DOHH2 (cell line): Measurements from ENCODE around the gene SLC39A12.

Source experiments
- H3F3A ChIP-seq: fragments of 200-600 bp; sonication (generic), shearing (Covaris generic); 2 replicates; pipeline ENCODE4 v1.6.0; 2016; ENCODE audit warnings: antibody characterized with exemption, mild to moderate bottlenecking; ENCODE audit not compliant: control insufficient read depth, insufficient read depth
- H3K27ac ChIP-seq: fragments of 200-600 bp; sonication (generic); 2 replicates; pipeline ENCODE4 v1.5.1; 2014; ENCODE audit warnings: low read depth, mild to moderate bottlenecking, low read length, moderate library complexity
- H3K27me3 ChIP-seq: fragments of 200-600 bp; sonication (generic); 2 replicates; pipeline ENCODE4 v1.6.1; 2014; ENCODE audit warnings: mild to moderate bottlenecking, low read length, mixed read lengths; ENCODE audit not compliant: control insufficient read depth
- H3K36me3 ChIP-seq: fragments of 200-600 bp; sonication (generic); 2 replicates; pipeline ENCODE4 v1.6.1; 2014; ENCODE audit warnings: mild to moderate bottlenecking, low read length, moderate library complexity, mixed read lengths; ENCODE audit not compliant: control insufficient read depth
- H3K4me1 ChIP-seq: fragments of 200-600 bp; sonication (generic); 2 replicates; pipeline ENCODE4 v1.6.1; 2014; ENCODE audit warnings: mild to moderate bottlenecking, low read length, mixed read lengths; ENCODE audit not compliant: control insufficient read depth
- H3K4me2 ChIP-seq: fragments of 200-600 bp; sonication (generic); 2 replicates; pipeline ENCODE4 v1.6.0; 2014; ENCODE audit warnings: mild to moderate bottlenecking, low read length, moderate library complexity
- H3K4me3 ChIP-seq: fragments of 200-600 bp; sonication (generic); 2 replicates; pipeline ENCODE4 v1.5.1; 2014; ENCODE audit warnings: mild to moderate bottlenecking, low read length, mixed read lengths
- H3K79me2 ChIP-seq: fragments of 200-600 bp; sonication (generic); 2 replicates; pipeline ENCODE4 v1.6.1; 2014; ENCODE audit warnings: mild to moderate bottlenecking, low read length, mixed read lengths; ENCODE audit not compliant: control insufficient read depth
- H3K9me2 ChIP-seq: fragments of 200-600 bp; sonication (generic); replicated peaks from 2 replicates; pipeline ENCODE4 v1.6.1; 2014; ENCODE audit warnings: mild to moderate bottlenecking, low read length, mixed read lengths; ENCODE audit not compliant: control insufficient read depth
- H3K9me3 ChIP-seq: fragments of 200-600 bp; sonication (generic); 2 replicates; pipeline ENCODE4 v1.6.1; 2014; ENCODE audit warnings: antibody characterized with exemption, low read length, mixed read lengths; ENCODE audit not compliant: control insufficient read depth, insufficient read depth
- H4K20me1 ChIP-seq: fragments of 200-600 bp; sonication (generic); 2 replicates; pipeline ENCODE4 v1.6.0; 2014; ENCODE audit warnings: low read depth, mild to moderate bottlenecking, antibody characterized with exemption, low read length, moderate library complexity; ENCODE audit not compliant: control insufficient read depth, insufficient read depth
- CTCF ChIP-seq: fragments of 200-600 bp; sonication (generic); IDR thresholded peaks from one replicate; pipeline ENCODE4 v1.5.1; 2014; ENCODE audit warnings: antibody characterized with exemption, mild to moderate bottlenecking, low read depth, low read length; ENCODE audit not compliant: poor library complexity, severe bottlenecking
- EZH2phosphoT487 ChIP-seq: fragments of 200-600 bp; sonication (generic); IDR thresholded peaks from 2 replicates; pipeline ENCODE4 v1.6.1; 2017; ENCODE audit warnings: borderline replicate concordance, mild to moderate bottlenecking, antibody characterized with exemption, low read length, moderate library complexity, mixed read lengths

Gene SLC39A12

DNA sequence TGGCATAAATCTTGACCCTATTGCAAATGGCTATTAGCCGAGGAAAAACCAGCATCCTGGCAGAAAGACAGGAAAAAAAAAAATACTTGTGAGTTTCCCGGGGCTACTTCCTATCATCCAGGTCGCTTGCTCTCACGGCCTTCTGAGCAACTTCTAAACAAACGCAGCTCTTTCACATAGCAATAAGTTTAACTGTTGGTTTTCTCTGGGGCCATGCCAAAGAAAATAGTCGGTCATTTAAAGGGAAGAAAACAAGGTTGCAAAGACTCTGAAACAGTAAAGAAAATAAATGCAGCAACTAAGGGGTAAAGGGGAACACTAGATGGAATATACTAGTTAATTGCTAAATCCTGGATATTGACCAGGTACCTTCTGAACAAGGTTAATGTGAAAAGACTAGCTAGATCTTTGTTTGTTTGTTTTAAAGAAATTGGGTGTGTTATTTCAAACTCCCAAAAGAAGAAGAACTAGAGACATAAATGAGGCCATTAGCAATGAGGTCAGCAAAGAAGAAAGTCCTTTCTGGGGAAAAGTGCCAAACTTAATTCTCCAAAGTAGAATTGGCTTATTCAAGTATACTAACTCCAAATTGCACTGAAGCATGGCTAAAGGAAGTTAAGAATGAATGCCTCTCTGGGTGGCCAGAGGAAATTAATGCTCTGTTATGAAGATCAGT, 54.2 kb downstream of the SLC39A12 start:
- no peaks in the 10 kb centered on the region for H3K27me3 ChIP-seq
- H4K20me1 ChIP-seq = no peaks in the 10 kb centered on the region
- H3K4me1 ChIP-seq = peaks cover 16% of the 10 kb centered on the region
- no peaks in the 10 kb centered on the region for H3K9me2 ChIP-seq
- no peaks in the 10 kb centered on the region for H3K9me3 ChIP-seq
- H3K36me3 ChIP-seq = no peaks in the 10 kb centered on the region
- no peak for TF ChIP-seq EZH2phosphoT487
- no peak overlapping the region for H3K4me3 ChIP-seq
- H3K4me2 ChIP-seq = no peak overlapping the region
- no peaks in the 10 kb centered on the region for H3F3A ChIP-seq
- no peak overlapping the region for H3K27ac ChIP-seq
- no peaks in the 10 kb centered on the region for H3K79me2 ChIP-seq

- TF ChIP-seq CTCF (no peak), EZH2phosphoT487 (no peak)
- Histone ChIP-seq H3K4me1 (peaks cover 17% of the 10 kb centered on the region), H3F3A (no peaks in the 10 kb centered on the region), H3K9me3 (no peaks in the 10 kb centered on the region), H3K27me3 (no peaks in the 10 kb centered on the region), H3K79me2 (no peaks in the 10 kb centered on the region), H3K36me3 (no peaks in the 10 kb centered on the region), H4K20me1 (no peaks in the 10 kb centered on the region), H3K27ac (no peak overlapping the region), H3K4me2 (no peak overlapping the region), H3K4me3 (no peak overlapping the region), H3K9me2 (no peaks in the 10 kb centered on the region)
Measured at GRCh38 chr10:18008986-18009385, 57.3 kb downstream of the SLC39A12 start.

DNA sequence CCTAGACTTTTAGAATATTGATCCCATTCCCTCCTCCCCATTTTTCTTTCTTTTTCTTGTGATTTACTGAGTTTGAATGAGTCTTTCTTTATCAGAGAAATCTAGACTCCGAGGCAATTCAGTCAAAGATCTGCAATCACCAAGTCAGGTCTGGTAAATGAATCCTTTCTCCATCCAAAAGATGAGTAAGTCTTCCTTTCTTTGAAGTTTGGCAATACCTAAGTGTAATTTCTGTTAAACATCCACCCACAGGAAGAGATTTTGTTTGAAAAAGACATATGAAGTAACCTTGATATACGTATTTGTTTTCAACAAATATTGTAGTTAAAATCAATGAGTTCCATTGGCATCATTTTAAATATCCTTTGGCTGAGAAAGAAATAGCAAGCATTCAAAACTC, 58.3 kb downstream of the SLC39A12 start:
- Histone ChIP-seq H3K9me2 (no peaks in the 10 kb centered on the region), H3K27me3 (no peaks in the 10 kb centered on the region), H3K4me1 (peaks cover 17% of the 10 kb centered on the region), H3K4me3 (no peak overlapping the region), H3K4me2 (no peak overlapping the region), H3K9me3 (no peaks in the 10 kb centered on the region), H3K36me3 (no peaks in the 10 kb centered on the region), H3F3A (no peaks in the 10 kb centered on the region), H4K20me1 (no peaks in the 10 kb centered on the region), H3K79me2 (no peaks in the 10 kb centered on the region), H3K27ac (no peak overlapping the region)
- TF ChIP-seq EZH2phosphoT487 (no peak), CTCF (no peak)

GRCh38 chr10:18020523-18020922, 68.8 kb downstream of the SLC39A12 start:
- Histone ChIP-seq H3K36me3 (no peaks in the 10 kb centered on the region), H3K4me2 (no peak overlapping the region), H3K79me2 (no peaks in the 10 kb centered on the region), H3K9me2 (no peaks in the 10 kb centered on the region), H3K4me1 (no peaks in the 10 kb centered on the region), H3F3A (no peaks in the 10 kb centered on the region), H3K4me3 (no peak overlapping the region), H3K27me3 (no peaks in the 10 kb centered on the region), H4K20me1 (no peaks in the 10 kb centered on the region), H3K27ac (no peak overlapping the region), H3K9me3 (peaks cover 5% of the 10 kb centered on the region; the same call in 1 of the 2 replicates)
- TF ChIP-seq EZH2phosphoT487 (no peak), CTCF (no peak)
